B cell (primary cell): ENCODE results near the gene TMEM176A. TPM values are rescaled to one million over a fixed set of nuclear protein-coding genes. Genes with fewer than 3 reads are reported as not detected.

ENCODE experiments used
- ATAC-seq: fragments of 200-7000 bp; cut with Tn5 transposase; one replicate; pipeline ENCODE4 v1.10.0; 2021; ENCODE audit warnings: low read depth, mild to moderate bottlenecking, moderate number of reproducible peaks, moderate library complexity
- CTCF ChIA-PET: fragments of 350-600 bp; sonication (Branson Sonifier 250); formaldehyde crosslinking; loops from one replicate; lab custom pipeline; 2021; ENCODE audit warnings: antibody characterized with exemption, inconsistent platforms; lab: Charles Lee
- POLR2A ChIA-PET: fragments of 350-600 bp; sonication (Branson Sonifier 250); formaldehyde crosslinking; loops from one replicate; lab custom pipeline; 2021; ENCODE audit warnings: antibody characterized with exemption; lab: Charles Lee
- DNase-seq: peaks from one replicate; pipeline ENCODE4 v3.0.0; 2013
- H2AFZ ChIP-seq: 2 replicates; pipeline ENCODE4 v1.6.1; 2012; ENCODE audit warnings: mild to moderate bottlenecking, low read depth, low read length; ENCODE audit not compliant: insufficient read depth, poor library complexity, severe bottlenecking
- H3K27ac ChIP-seq, 2 donors: 1 replicate in 1 of 2; 2 replicates in 1 of 2; pipeline ENCODE4 v1.5.1; 2012 to 2013; ENCODE audit warnings: low read length in 2 of 2, mild to moderate bottlenecking in 2 of 2, moderate library complexity in 1 of 2
- H3K27me3 ChIP-seq, 4 experiments: fragments of 200-600 bp in 1 of 4; sonication (generic) in 1 of 4; replicated peaks in 1 of 4; 1 replicate in 2 of 4; 2 replicates in 2 of 4; pipeline versions ENCODE4 v1.6.1 to v1.7.0; 2013 to 2016; ENCODE audit warnings: low read length in 3 of 4, mild to moderate bottlenecking in 2 of 4, mixed read lengths in 1 of 4, moderate library complexity in 1 of 4; ENCODE audit not compliant: insufficient read depth in 4 of 4, control insufficient read depth in 3 of 4; ENCODE audit errors: control extremely low read depth in 1 of 4
- H3K36me3 ChIP-seq, 2 experiments: replicated peaks in 1 of 2; 1 replicate in 1 of 2; 2 replicates in 1 of 2; pipeline versions ENCODE4 v1.6.1 to v1.7.1; 2013; ENCODE audit warnings: low read length in 1 of 2; ENCODE audit not compliant: insufficient read depth in 2 of 2, control insufficient read depth in 1 of 2; ENCODE audit errors: control extremely low read depth in 1 of 2, extremely low read depth in 1 of 2
- H3K4me1 ChIP-seq, 2 donors: fragments of 200-600 bp in 1 of 2; sonication (generic) in 1 of 2; 1 replicate in 1 of 2; 2 replicates in 1 of 2; pipeline versions ENCODE4 v1.5.1 to v1.6.1; 2013 to 2017; ENCODE audit warnings: low read length in 2 of 2; ENCODE audit not compliant: control insufficient read depth in 2 of 2, insufficient read depth in 2 of 2
- H3K4me2 ChIP-seq: replicated peaks from 2 replicates; pipeline ENCODE3; 2012; ENCODE audit warnings: mild to moderate bottlenecking, low read depth, low read length; ENCODE audit not compliant: poor library complexity, severe bottlenecking
- H3K4me3 ChIP-seq, 5 experiments: fragments of 200-600 bp in 1 of 5; sonication (generic) in 1 of 5; 1 replicate in 3 of 5; 2 replicates in 2 of 5; pipeline versions ENCODE4 v1.5.1 to v1.7.0; 2011 to 2016; ENCODE audit warnings: low read length in 4 of 5, mild to moderate bottlenecking in 4 of 5, low read depth in 2 of 5, control low read depth in 1 of 5, moderate library complexity in 1 of 5; ENCODE audit not compliant: insufficient read depth in 1 of 5; ENCODE audit errors: control extremely low read depth in 1 of 5, extremely low read depth in 1 of 5
- H3K79me2 ChIP-seq: fragments of 200-600 bp; sonication (generic); one replicate; pipeline ENCODE4 v1.6.0; 2016; ENCODE audit warnings: low read length; ENCODE audit not compliant: control insufficient read depth, insufficient read depth
- H3K9ac ChIP-seq: fragments of 200-600 bp; sonication (generic); 2 replicates; pipeline ENCODE4 v1.6.1; 2017; ENCODE audit warnings: mild to moderate bottlenecking, low read length, moderate library complexity
- H3K9me3 ChIP-seq, 3 donors: one replicate each; pipeline versions ENCODE4 v1.6.1 to v1.7.1; 2013; ENCODE audit warnings: low read length in 2 of 3; ENCODE audit not compliant: control insufficient read depth in 2 of 3, insufficient read depth in 1 of 3; ENCODE audit errors: control extremely low read depth in 1 of 3
- H4K20me1 ChIP-seq: 2 replicates; pipeline ENCODE4 v1.6.0; 2012; ENCODE audit warnings: mild to moderate bottlenecking, low read length; ENCODE audit not compliant: insufficient read depth, control insufficient read depth, poor library complexity, severe bottlenecking
- H3K27ac Mint-ChIP-seq: one replicate; pipeline ENCODE4 v1.8.0; 2021; ENCODE audit warnings: mixed read lengths
- H3K27me3 Mint-ChIP-seq: one replicate; pipeline ENCODE4 v1.8.0; 2021; ENCODE audit warnings: mixed read lengths
- H3K4me1 Mint-ChIP-seq: one replicate; pipeline ENCODE4 v1.8.0; 2021; ENCODE audit warnings: mixed read lengths
- H3K4me3 Mint-ChIP-seq: one replicate; pipeline ENCODE4 v1.8.0; 2021; ENCODE audit warnings: mixed read lengths
- H3K9me3 Mint-ChIP-seq: one replicate; pipeline ENCODE4 v1.8.0; 2022; ENCODE audit warnings: mixed read lengths; ENCODE audit not compliant: insufficient read depth
- CTCF ChIP-seq: fragments of 200-600 bp; IDR thresholded peaks from one replicate; pipeline ENCODE4 v1.8.0; 2022; ENCODE audit warnings: antibody characterized with exemption, mild to moderate bottlenecking
- EZH2 ChIP-seq: IDR thresholded peaks from 2 replicates; pipeline ENCODE4 v1.6.1; 2012; ENCODE audit warnings: borderline replicate concordance, low read depth, mild to moderate bottlenecking, moderate library complexity, low read length; ENCODE audit not compliant: insufficient read depth, poor library complexity, severe bottlenecking
- WGBS: methylation state at CpG from one replicate; pipeline ENCODE4 v1.1.5; 2013; ENCODE audit warnings: missing lambda C conversion rate; ENCODE audit not compliant: insufficient coverage; 5-methylcytosine and 5-hydroxymethylcytosine counted together
- intact Hi-C: fragments of 100-400 bp; cut with micrococcal nuclease; formaldehyde crosslinking; loops from one replicate; pipeline ENCODE4 v1.10.0; 2022
- polyA plus RNA-seq: library from polyadenylated mRNA; depleted of rRNA; stranded (reverse); fragments of >200 nt; gene quantifications from 2 replicates; pipeline ENCODE4 v1.2.3, GENCODE V29; 2012
- total RNA-seq, 2 donors: library from RNA; stranded (reverse); fragments of 120-200 nt in 1 of 2; gene quantifications; 1 replicate in 1 of 2; 2 replicates in 1 of 2; pipeline versions ENCODE4 v1.2.3 to v1.2.4, GENCODE V29; 2013 to 2022

The TMEM176A gene
- total and polyA plus RNA-seq, 2 donors (not counting 1 experiment from before 2014, with no cell fraction given): 1.1 TPM; not detected in 1

- H3K27me3 Mint-ChIP-seq: peaks cover 33% of the 10 kb centered on the region
- 45% methylated on average over 7 of the region's 8 CpGs for WGBS
- no peak within 1 kb of the TSS for H3K27ac Mint-ChIP-seq
- no peaks in the 10 kb centered on the region for H3K4me1 Mint-ChIP-seq
- DNase-seq: no peak
- no peak for TF ChIP-seq CTCF
- TF ChIP-seq EZH2: no peak
- Histone ChIP-seq H3K36me3 (no peaks in the 10 kb centered on the region), H3K9ac (no peak within 1 kb of the TSS), H3K79me2 (no peaks in the 10 kb centered on the region), H2AFZ (no peak within 1 kb of the TSS), H3K4me2 (no peak within 1 kb of the TSS), H3K9me3 (no peaks in the 10 kb centered on the region), H3K27ac (no peak within 1 kb of the TSS), H4K20me1 (no peaks in the 10 kb centered on the region), H3K4me1 (no peaks in the 10 kb centered on the region), H3K4me3 (no peak within 1 kb of the TSS), H3K27me3 (peaks cover 0 to 9% (median 1%) of the 10 kb centered on the region in 4 experiments)
- intact Hi-C loops: no loop called here
- ChIA-PET POLR2A (no interaction called here), CTCF (no interaction called here)
- H3K9me3 Mint-ChIP-seq: no peaks in the 10 kb centered on the region
- no peak within 1 kb of the TSS for H3K4me3 Mint-ChIP-seq
- ATAC-seq: no peak
Observed at GRCh38 chr7:150852371-150852905, 51.9 kb downstream of the TMEM176A start, which contains the start of gene AOC1. Gene AOC1 (plus strand): TSS chr7:150852517. CDS start chr7:150856471, 3,954 bp downstream.

- Histone ChIP-seq H3K27me3 (peaks cover 0 to 9% (median 1%) of the 10 kb centered on the region in 4 experiments), H3K27ac (no peak overlapping the region), H2AFZ (no peak overlapping the region), H3K36me3 (no peaks in the 10 kb centered on the region), H3K4me3 (no peak overlapping the region), H3K9ac (no peak overlapping the region), H3K4me2 (no peak overlapping the region), H4K20me1 (no peaks in the 10 kb centered on the region), H3K9me3 (no peaks in the 10 kb centered on the region), H3K79me2 (no peaks in the 10 kb centered on the region), H3K4me1 (no peaks in the 10 kb centered on the region)
- no peaks in the 10 kb centered on the region for H3K4me1 Mint-ChIP-seq
- H3K9me3 Mint-ChIP-seq: no peaks in the 10 kb centered on the region
- H3K27me3 Mint-ChIP-seq: peaks cover 33% of the 10 kb centered on the region
- H3K4me3 Mint-ChIP-seq: no peak overlapping the region
- DNase-seq: no peak
- ChIA-PET CTCF (no interaction called here), POLR2A (no interaction called here)
- no peak for ATAC-seq
- intact Hi-C loops: no loop called here
- no peak overlapping the region for H3K27ac Mint-ChIP-seq
- 89% methylated on average over 16 of the region's 19 CpGs for WGBS
- TF ChIP-seq CTCF (no peak), EZH2 (no peak)
Observed at GRCh38 chr7:150854066-150855000, 53.8 kb downstream of the TMEM176A start.
